Esophagus squamous epithelium (tissue), 5 donors: ENCODE data around the gene GLRA1. TPM values are rescaled to one million over a fixed set of nuclear protein-coding genes. Genes with fewer than 3 reads are reported as not detected.

ENCODE experiments used
- DNase-seq: peaks from one replicate; lab custom pipeline; 2025; lab: John Stamatoyannopoulos, UW
- H3K27ac ChIP-seq, 4 donors: fragments of 200-600 bp; sonication (generic); one replicate each; pipeline ENCODE4 v1.5.1; 2016 to 2019; ENCODE audit warnings: mild to moderate bottlenecking in 1 of 4
- H3K27me3 ChIP-seq, 4 donors: fragments of 200-600 bp; sonication (generic); 1 replicate in 3 of 4; 2 replicates in 1 of 4; pipeline versions ENCODE4 v1.5.1 to v1.6.0; 2017 to 2021; ENCODE audit warnings: antibody characterized with exemption in 1 of 4
- H3K36me3 ChIP-seq, 3 donors: fragments of 200-600 bp; sonication (generic); one replicate each; pipeline ENCODE4 v1.5.1; 2016 to 2019
- H3K4me1 ChIP-seq, 3 donors: fragments of 200-600 bp; sonication (generic); one replicate each; pipeline ENCODE4 v1.5.1; 2017 to 2019
- H3K4me3 ChIP-seq, 4 donors: fragments of 200-600 bp; sonication (generic); 1 replicate in 3 of 4; 2 replicates in 1 of 4; pipeline ENCODE4 v1.5.1; 2016 to 2019; ENCODE audit warnings: mild to moderate bottlenecking in 2 of 4, moderate library complexity in 1 of 4
- H3K9me3 ChIP-seq, 3 donors: fragments of 200-600 bp; sonication (generic); one replicate each; pipeline ENCODE4 v1.5.1; 2016 to 2019
- CTCF ChIP-seq, 6 experiments: fragments of 450-650 bp in 4 of 6; fragments of 200-600 bp in 2 of 6; sonication (generic) in 2 of 6; IDR thresholded peaks; one replicate each; pipeline ENCODE4 v1.5.1; 2016 to 2019; ENCODE audit warnings: antibody characterized with exemption in 6 of 6, mild to moderate bottlenecking in 4 of 6, moderate library complexity in 4 of 6
- POLR2A ChIP-seq, 4 donors: fragments of 450-650 bp; IDR thresholded peaks; one replicate each; pipeline ENCODE4 v1.6.1; 2017; ENCODE audit warnings: antibody characterized with exemption in 4 of 4, mild to moderate bottlenecking in 4 of 4, moderate library complexity in 3 of 4
- WGBS, 2 donors: methylation state at CpG; one replicate each; pipeline ENCODE4 v1.1.5; 2018; 5-methylcytosine and 5-hydroxymethylcytosine counted together
- intact Hi-C: fragments of 100-400 bp; cut with DNase I; formaldehyde crosslinking; loops from one replicate; pipeline ENCODE4 v1.15.0; 2022
- total RNA-seq, 4 donors: library from RNA; depleted of rRNA; stranded (reverse); fragments of >200 nt; gene quantifications; one replicate each; pipeline ENCODE4 v1.1.0, GENCODE V29; 2016
- donor health status: DM: yes; HTN: yes; CAD: no.

GLRA1 gene
- total RNA-seq, 4 donors from 2014 or later: not detected

GRCh38 chr5:151811593-151812321 lies 112.9 kb downstream of the GLRA1 start:
- DNase-seq: no peak
- Histone ChIP-seq H3K4me3 (no peak overlapping the region), H3K4me1 (peaks cover 0 to 17% (median 0%) of the 10 kb centered on the region in 3 donors), H3K27me3 (no peaks in the 10 kb centered on the region), H3K36me3 (peaks cover 0 to 88% (median 0%) of the 10 kb centered on the region in 3 donors), H3K27ac (peak overlapping the region in 1 of 4 donors; percentile 4), H3K9me3 (no peaks in the 10 kb centered on the region)
- intact Hi-C loops: no loop called here
- WGBS, 2 donors: 63 to 64% methylated on average over 5 of the region's 5 CpGs
- TF ChIP-seq CTCF (IDR thresholded peaks at IDR 0.05) (no peak), POLR2A (IDR thresholded peaks at IDR 0.05) (no peak)

GRCh38 chr5:151810897-151811296 lies 113.8 kb downstream of the GLRA1 start:
- intact Hi-C loops: no loop called here
- Histone ChIP-seq H3K4me1 (peaks cover 0 to 17% (median 0%) of the 10 kb centered on the region in 3 donors), H3K27ac (no peak overlapping the region), H3K9me3 (no peaks in the 10 kb centered on the region), H3K36me3 (peaks cover 0 to 90% (median 0%) of the 10 kb centered on the region in 3 donors), H3K27me3 (no peaks in the 10 kb centered on the region), H3K4me3 (no peak overlapping the region)
- no peak for TF ChIP-seq POLR2A (IDR thresholded peaks at IDR 0.05)
- no peak for TF ChIP-seq CTCF (IDR thresholded peaks at IDR 0.05)
- DNase-seq: no peak
- 90 to 100% methylated on average over 1 of the region's 1 CpG for WGBS, 2 donors

- peaks cover 0 to 92% (median 0%) of the 10 kb centered on the region in 3 donors for H3K36me3 ChIP-seq
- no peak overlapping the region for H3K27ac ChIP-seq
- H3K27me3 ChIP-seq: no peaks in the 10 kb centered on the region
- WGBS, 2 donors: 0 to 100% methylated on average over 1 of the region's 1 CpG
- no peaks in the 10 kb centered on the region for H3K9me3 ChIP-seq
- intact Hi-C loops: no loop called here
- peaks cover 0 to 17% (median 0%) of the 10 kb centered on the region in 3 donors for H3K4me1 ChIP-seq
- DNase-seq: no peak
- no peak overlapping the region for H3K4me3 ChIP-seq
- TF ChIP-seq CTCF (IDR thresholded peaks at IDR 0.05) (no peak), POLR2A (IDR thresholded peaks at IDR 0.05) (no peak)
Observed at GRCh38 chr5:151810449-151810848, 114.2 kb downstream of the GLRA1 start.

- no peaks in the 10 kb centered on the region for H3K27me3 ChIP-seq
- no peak overlapping the region for H3K4me3 ChIP-seq
- intact Hi-C loops: no loop called here
- 83 to 85% methylated on average over 4 of the region's 4 CpGs for WGBS, 2 donors
- peaks cover 0 to 92% (median 4%) of the 10 kb centered on the region in 3 donors for H3K36me3 ChIP-seq
- no peak overlapping the region for H3K27ac ChIP-seq
- no peak for DNase-seq
- H3K9me3 ChIP-seq: no peaks in the 10 kb centered on the region
- TF ChIP-seq POLR2A (IDR thresholded peaks at IDR 0.05): no peak
- TF ChIP-seq CTCF (IDR thresholded peaks at IDR 0.05): no peak
- peaks cover 0 to 17% (median 0%) of the 10 kb centered on the region in 3 donors for H3K4me1 ChIP-seq
Observed at GRCh38 chr5:151808451-151809169, 116.0 kb downstream of the GLRA1 start.
